Neural cell (in vitro differentiated cells): ENCODE results near the gene SAMD4B. TPM values are rescaled to one million over a fixed set of nuclear protein-coding genes. Genes with fewer than 3 reads are reported as not detected.

ENCODE experiments used
- H2AFZ ChIP-seq: fragments of 200-600, 300-800 bp; sonication (generic), shearing (Covaris generic); 2 replicates; pipeline ENCODE4 v1.6.0; 2014; ENCODE audit warnings: low read depth, mild to moderate bottlenecking, antibody characterized with exemption, low read length, moderate library complexity
- H3F3A ChIP-seq: fragments of 200-600 bp; shearing (Covaris generic); 2 replicates; pipeline ENCODE4 v1.6.1; 2016; ENCODE audit warnings: mild to moderate bottlenecking, moderate library complexity, mixed read lengths, antibody characterized with exemption, low read length; ENCODE audit not compliant: insufficient read depth, poor library complexity, severe bottlenecking
- H3K27ac ChIP-seq: fragments of 200-600, 300-800 bp; sonication (generic), shearing (Covaris generic); 2 replicates; pipeline ENCODE4 v1.5.1; 2014; ENCODE audit warnings: mild to moderate bottlenecking, low read length, moderate library complexity
- H3K27me3 ChIP-seq: fragments of 300-800, 200-600 bp; sonication (generic), shearing (Covaris generic); 2 replicates; pipeline ENCODE4 v1.6.0; 2014; ENCODE audit warnings: mild to moderate bottlenecking, low read depth, low read length, moderate library complexity; ENCODE audit not compliant: insufficient read depth
- H3K36me3 ChIP-seq: fragments of 300-800, 200-600 bp; sonication (generic), shearing (Covaris generic); 2 replicates; pipeline ENCODE4 v1.5.1; 2014; ENCODE audit warnings: mild to moderate bottlenecking, antibody characterized with exemption, low read length, moderate library complexity; ENCODE audit not compliant: insufficient read depth
- H3K4me2 ChIP-seq: fragments of 300-800, 200-600 bp; sonication (generic), shearing (Covaris generic); 2 replicates; pipeline ENCODE4 v1.6.0; 2014; ENCODE audit warnings: mild to moderate bottlenecking, low read length
- H3K4me3 ChIP-seq: fragments of 300-800, 200-600 bp; sonication (generic), shearing (Covaris generic); 2 replicates; pipeline ENCODE4 v1.5.1; 2014; ENCODE audit warnings: mild to moderate bottlenecking, low read length, moderate library complexity
- H3K79me2 ChIP-seq: fragments of 200-600 bp; shearing (Covaris generic); replicated peaks from 2 replicates; pipeline ENCODE4 v1.6.0; 2014; ENCODE audit warnings: mild to moderate bottlenecking, low read length, moderate library complexity; ENCODE audit not compliant: insufficient read depth
- H3K9ac ChIP-seq: fragments of 300-800, 200-600 bp; sonication (generic), shearing (Covaris generic); 2 replicates; pipeline ENCODE4 v1.6.1; 2016; ENCODE audit warnings: mild to moderate bottlenecking, low read length, mixed read lengths
- H3K9me2 ChIP-seq: fragments of 200-600 bp; shearing (Covaris generic); 2 replicates; pipeline ENCODE4 v1.6.1; 2016; ENCODE audit warnings: mild to moderate bottlenecking, low read length, mixed read lengths; ENCODE audit not compliant: insufficient read depth
- H3K9me3 ChIP-seq: fragments of 200-600, 300-800 bp; sonication (generic), shearing (Covaris generic); 2 replicates; pipeline ENCODE4 v1.6.1; 2016; ENCODE audit warnings: mild to moderate bottlenecking, mixed run types, low read length, moderate library complexity, mixed read lengths
- H4K20me1 ChIP-seq: fragments of 200-600 bp; shearing (Covaris generic); 2 replicates; pipeline ENCODE4 v1.6.1; 2016; ENCODE audit warnings: mild to moderate bottlenecking, mixed run types; ENCODE audit not compliant: insufficient read depth
- EP300 ChIP-seq: fragments of 450-650 bp; conservative IDR thresholded peaks from 2 replicates; pipeline ENCODE4 v1.6.1; 2014; ENCODE audit warnings: antibody characterized with exemption, mild to moderate bottlenecking, moderate library complexity; ENCODE audit not compliant: poor library complexity, severe bottlenecking
- EZH2 ChIP-seq: fragments of 200-600, 300-800 bp; shearing (Covaris generic), sonication (generic); IDR thresholded peaks from 2 replicates; pipeline ENCODE4 v1.6.1; 2014; ENCODE audit warnings: antibody characterized with exemption, low read length, borderline replicate concordance, mild to moderate bottlenecking; ENCODE audit not compliant: insufficient read depth, poor library complexity, severe bottlenecking
- MXI1 ChIP-seq: fragments of 450-650 bp; conservative IDR thresholded peaks from 2 replicates; pipeline ENCODE4 v1.6.1; 2014; ENCODE audit warnings: antibody characterized with exemption, mild to moderate bottlenecking; ENCODE audit not compliant: poor library complexity, severe bottlenecking
- POLR2AphosphoS5 ChIP-seq: IDR thresholded peaks from 2 replicates; pipeline ENCODE4 v1.6.1; 2012
- RAD21 ChIP-seq: fragments of 450-650 bp; conservative IDR thresholded peaks from 2 replicates; pipeline ENCODE4 v1.6.1; 2014; ENCODE audit warnings: antibody characterized with exemption, mild to moderate bottlenecking, moderate library complexity
- SMC3 ChIP-seq: fragments of 450-650 bp; conservative IDR thresholded peaks from 2 replicates; pipeline ENCODE4 v1.6.1; 2014; ENCODE audit warnings: antibody characterized with exemption, mild to moderate bottlenecking, moderate library complexity; ENCODE audit not compliant: poor library complexity
- TAF1 ChIP-seq: IDR thresholded peaks from 2 replicates; pipeline ENCODE4 v1.6.1; 2012; ENCODE audit warnings: low read depth
- polyA plus RNA-seq: library from polyadenylated mRNA; depleted of rRNA; stranded (reverse); fragments of >200 nt; gene quantifications from 2 replicates; pipeline ENCODE4 v1.2.3, GENCODE V29; 2014
- TF ChIP-seq, protein P1 (sequence below): IDR thresholded peaks from 2 replicates; pipeline ENCODE4 v1.6.1; 2012; ENCODE audit warnings: borderline replicate concordance
- TF ChIP-seq, protein P2 (sequence below): fragments of 450-650 bp; IDR thresholded peaks from 2 replicates; pipeline ENCODE4 v1.5.1; 2014; ENCODE audit warnings: antibody characterized with exemption, mild to moderate bottlenecking, moderate library complexity; ENCODE audit not compliant: poor library complexity, severe bottlenecking

Gene SAMD4B
- polyA plus RNA-seq, 1 donor from 2014 or later: 19.3 TPM

DNA sequence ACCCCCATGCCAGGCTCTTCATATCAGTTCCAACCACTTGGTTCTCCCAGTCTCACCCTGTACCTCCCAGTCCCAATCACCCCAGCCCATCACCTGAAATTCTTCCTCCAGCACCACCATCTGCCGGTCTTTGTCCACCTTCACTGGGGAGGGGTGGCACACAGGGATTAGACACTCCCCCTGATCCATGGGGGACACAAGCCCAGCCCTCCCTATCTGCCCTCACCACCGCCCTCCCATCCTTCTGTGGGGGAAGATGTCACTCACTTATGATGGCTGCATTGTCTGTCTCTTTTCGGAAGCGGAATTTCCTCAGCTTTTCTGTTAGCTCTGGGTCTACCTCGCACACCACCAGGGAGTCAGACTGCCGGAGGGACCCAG, 7.1 kb upstream of the SAMD4B start:
- Histone ChIP-seq H3K4me3 (no peak overlapping the region), H3K27me3 (no peaks in the 10 kb centered on the region), H3F3A (no peaks in the 10 kb centered on the region), H3K27ac (no peak overlapping the region), H3K4me2 (no peak overlapping the region), H3K79me2 (no peaks in the 10 kb centered on the region), H3K36me3 (no peaks in the 10 kb centered on the region), H3K9me2 (no peaks in the 10 kb centered on the region), H3K9me3 (no peaks in the 10 kb centered on the region), H2AFZ (no peak overlapping the region), H4K20me1 (no peaks in the 10 kb centered on the region), H3K9ac (no peak overlapping the region)
- no peak for TF ChIP-seq RAD21
- no peak for TF ChIP-seq MXI1
- no peak for TF ChIP-seq EP300
- no peak for TF ChIP-seq TAF1
- TF ChIP-seq SMC3: no peak

DNA sequence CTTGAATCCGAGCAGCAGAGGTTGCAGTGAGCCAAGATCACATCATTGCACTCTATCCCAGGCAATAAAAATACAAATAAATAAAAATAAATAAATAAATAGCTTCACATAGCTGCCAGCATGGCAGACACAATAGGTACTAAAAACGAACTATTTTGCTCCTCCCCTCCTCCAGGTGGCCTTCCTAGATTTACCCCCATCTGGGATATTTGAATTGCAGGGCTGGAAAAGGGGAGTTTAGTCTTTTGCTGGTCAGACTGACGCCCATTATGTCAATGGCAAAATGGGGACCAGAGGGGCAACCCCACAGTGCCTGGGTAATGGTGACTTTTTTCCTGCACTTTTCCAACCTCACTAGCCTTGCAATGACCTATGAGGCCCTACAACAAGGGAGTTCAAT, 5.7 kb upstream of the SAMD4B start:
- TF ChIP-seq POLR2AphosphoS5 (no peak), MXI1 (no peak), EP300 (no peak), TAF1 (no peak), SMC3 (no peak), EZH2 (no peak), RAD21 (no peak)
- TF ChIP-seq, protein P1, sequence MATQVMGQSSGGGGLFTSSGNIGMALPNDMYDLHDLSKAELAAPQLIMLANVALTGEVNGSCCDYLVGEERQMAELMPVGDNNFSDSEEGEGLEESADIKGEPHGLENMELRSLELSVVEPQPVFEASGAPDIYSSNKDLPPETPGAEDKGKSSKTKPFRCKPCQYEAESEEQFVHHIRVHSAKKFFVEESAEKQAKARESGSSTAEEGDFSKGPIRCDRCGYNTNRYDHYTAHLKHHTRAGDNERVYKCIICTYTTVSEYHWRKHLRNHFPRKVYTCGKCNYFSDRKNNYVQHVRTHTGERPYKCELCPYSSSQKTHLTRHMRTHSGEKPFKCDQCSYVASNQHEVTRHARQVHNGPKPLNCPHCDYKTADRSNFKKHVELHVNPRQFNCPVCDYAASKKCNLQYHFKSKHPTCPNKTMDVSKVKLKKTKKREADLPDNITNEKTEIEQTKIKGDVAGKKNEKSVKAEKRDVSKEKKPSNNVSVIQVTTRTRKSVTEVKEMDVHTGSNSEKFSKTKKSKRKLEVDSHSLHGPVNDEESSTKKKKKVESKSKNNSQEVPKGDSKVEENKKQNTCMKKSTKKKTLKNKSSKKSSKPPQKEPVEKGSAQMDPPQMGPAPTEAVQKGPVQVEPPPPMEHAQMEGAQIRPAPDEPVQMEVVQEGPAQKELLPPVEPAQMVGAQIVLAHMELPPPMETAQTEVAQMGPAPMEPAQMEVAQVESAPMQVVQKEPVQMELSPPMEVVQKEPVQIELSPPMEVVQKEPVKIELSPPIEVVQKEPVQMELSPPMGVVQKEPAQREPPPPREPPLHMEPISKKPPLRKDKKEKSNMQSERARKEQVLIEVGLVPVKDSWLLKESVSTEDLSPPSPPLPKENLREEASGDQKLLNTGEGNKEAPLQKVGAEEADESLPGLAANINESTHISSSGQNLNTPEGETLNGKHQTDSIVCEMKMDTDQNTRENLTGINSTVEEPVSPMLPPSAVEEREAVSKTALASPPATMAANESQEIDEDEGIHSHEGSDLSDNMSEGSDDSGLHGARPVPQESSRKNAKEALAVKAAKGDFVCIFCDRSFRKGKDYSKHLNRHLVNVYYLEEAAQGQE: no peak
- TF ChIP-seq, protein P2, sequence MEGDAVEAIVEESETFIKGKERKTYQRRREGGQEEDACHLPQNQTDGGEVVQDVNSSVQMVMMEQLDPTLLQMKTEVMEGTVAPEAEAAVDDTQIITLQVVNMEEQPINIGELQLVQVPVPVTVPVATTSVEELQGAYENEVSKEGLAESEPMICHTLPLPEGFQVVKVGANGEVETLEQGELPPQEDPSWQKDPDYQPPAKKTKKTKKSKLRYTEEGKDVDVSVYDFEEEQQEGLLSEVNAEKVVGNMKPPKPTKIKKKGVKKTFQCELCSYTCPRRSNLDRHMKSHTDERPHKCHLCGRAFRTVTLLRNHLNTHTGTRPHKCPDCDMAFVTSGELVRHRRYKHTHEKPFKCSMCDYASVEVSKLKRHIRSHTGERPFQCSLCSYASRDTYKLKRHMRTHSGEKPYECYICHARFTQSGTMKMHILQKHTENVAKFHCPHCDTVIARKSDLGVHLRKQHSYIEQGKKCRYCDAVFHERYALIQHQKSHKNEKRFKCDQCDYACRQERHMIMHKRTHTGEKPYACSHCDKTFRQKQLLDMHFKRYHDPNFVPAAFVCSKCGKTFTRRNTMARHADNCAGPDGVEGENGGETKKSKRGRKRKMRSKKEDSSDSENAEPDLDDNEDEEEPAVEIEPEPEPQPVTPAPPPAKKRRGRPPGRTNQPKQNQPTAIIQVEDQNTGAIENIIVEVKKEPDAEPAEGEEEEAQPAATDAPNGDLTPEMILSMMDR: no peak
- Histone ChIP-seq H3F3A (peaks cover 3% of the 10 kb centered on the region), H3K79me2 (peaks cover 7% of the 10 kb centered on the region), H3K9me2 (no peaks in the 10 kb centered on the region), H3K27me3 (no peaks in the 10 kb centered on the region), H3K36me3 (no peaks in the 10 kb centered on the region), H3K9ac (no peak overlapping the region), H3K4me2 (no peak overlapping the region), H4K20me1 (no peaks in the 10 kb centered on the region), H3K27ac (no peak overlapping the region), H3K9me3 (no peaks in the 10 kb centered on the region), H3K4me3 (no peak overlapping the region), H2AFZ (no peak overlapping the region)

GRCh38 chr19:39339674-39340073, 2.5 kb upstream of the SAMD4B start:
- Histone ChIP-seq H3K27ac (no peak overlapping the region), H3K4me3 (no peak overlapping the region), H3K9ac (no peak overlapping the region), H4K20me1 (no peaks in the 10 kb centered on the region), H2AFZ (no peak overlapping the region), H3F3A (peaks cover 5% of the 10 kb centered on the region), H3K4me2 (no peak overlapping the region), H3K9me3 (no peaks in the 10 kb centered on the region), H3K27me3 (no peaks in the 10 kb centered on the region), H3K79me2 (peaks cover 30% of the 10 kb centered on the region), H3K9me2 (no peaks in the 10 kb centered on the region), H3K36me3 (no peaks in the 10 kb centered on the region)
- TF ChIP-seq EZH2 (no peak), SMC3 (no peak), TAF1 (no peak), POLR2AphosphoS5 (no peak), EP300 (no peak), RAD21 (no peak), MXI1 (no peak)
- TF ChIP-seq, protein P2: no peak
- TF ChIP-seq, protein P1: no peak
